H1 (cell line): ENCODE measurements around the gene FYB2. TPM values are rescaled to one million over a fixed set of nuclear protein-coding genes. Genes with fewer than 3 reads are reported as not detected.

ENCODE experiments used
- ATF2 ChIP-seq: IDR thresholded peaks from 2 replicates; pipeline ENCODE4 v1.6.1; 2012; ENCODE audit warnings: low read length, inconsistent platforms
- CTBP2 ChIP-seq: IDR thresholded peaks from 2 replicates; pipeline ENCODE4 v1.7.0; 2011; ENCODE audit warnings: borderline replicate concordance, mild to moderate bottlenecking, moderate library complexity, mixed read lengths, low read length; ENCODE audit not compliant: insufficient read depth, insufficient read length
- SIN3A ChIP-seq, 2 experiments: IDR thresholded peaks in 1 of 2; conservative IDR thresholded peaks in 1 of 2; 2 replicates each; pipeline ENCODE4 v1.6.1; 2011 to 2012; ENCODE audit warnings: low read length in 2 of 2, improper control_type of control experiment in 1 of 2, low read depth in 1 of 2, mild to moderate bottlenecking in 1 of 2
- SP2 ChIP-seq: IDR thresholded peaks from 2 replicates; pipeline ENCODE4 v1.6.1; 2012; ENCODE audit warnings: mild to moderate bottlenecking, low read length, inconsistent platforms
- TBP ChIP-seq: IDR thresholded peaks from 2 replicates; pipeline ENCODE4 v1.6.1; 2011; ENCODE audit warnings: low read depth, low read length, improper control_type of control experiment
- polyA plus RNA-seq, 7 experiments: library from polyadenylated mRNA; depleted of rRNA in 3 of 7; stranded (reverse) in 5 of 7; unstranded in 2 of 7; fragments of >200 nt in 5 of 7; fragments of 200-250 nt in 2 of 7; gene quantifications; 1 replicate in 5 of 7; 2 replicates in 1 of 7; 4 replicates in 1 of 7; pipeline versions ENCODE4 v1.2.1 to v1.2.3, GENCODE V29; 2011 to 2013; ENCODE audit warnings: missing spikeins in 2 of 7, mixed read lengths in 2 of 7
- total RNA-seq: library from RNA; stranded (reverse); fragmentation: NEBNext Ultra II Directional; extraction: Animal tissue kit (Norgen Biotek cat#: 25700); gene quantifications from 2 replicates; pipeline ENCODE4 v1.2.1, GENCODE V29; 2021

Gene FYB2
- total and polyA plus RNA-seq, 2 of the 8 experiments (the other 6 are each of a cell fraction or from before 2014, with no cell fraction given): 0.11 to 0.17 TPM

GRCh38 chr1:56820755-56821461 is 1.7 kb upstream of the FYB2 start (continued):
- TF ChIP-seq ATF2 (no peak), SIN3A (conservative IDR thresholded peaks at IDR 0.05 in 1 of 2, IDR thresholded peaks at IDR 0.05 in 1 of 2; ENCODE audit: low read depth in 1 of 2, low read length in 2 of 2) (peak in 1 of 2 experiments; percentile 53; a peak in 1 of 4 replicates), SP2 (no peak), TBP (no peak), CTBP2 (no peak)
